HEK293T (cell line): ENCODE results near the gene MAEA.

Experiments used
- CTCF ChIA-PET: fragments of 350-600 bp; formaldehyde crosslinking; extraction: SDS; loops from one replicate; lab custom pipeline; 2021; ENCODE audit warnings: antibody characterized with exemption, inconsistent platforms; lab: Yijun Ruan, JAX
- POLR2A ChIA-PET: fragments of 350-600 bp; formaldehyde crosslinking; extraction: SDS; loops from one replicate; lab custom pipeline; 2020; ENCODE audit warnings: antibody characterized with exemption, inconsistent platforms; lab: Yijun Ruan, JAX
- DNase-seq: peaks from one replicate; pipeline ENCODE4 v3.0.0; 2012; ENCODE audit warnings: mixed read lengths; ENCODE audit errors: extremely low spot score
- BHLHE40 ChIP-seq: fragments of 450-650 bp; IDR thresholded peaks from 2 replicates; pipeline ENCODE4 v1.6.1; 2016; ENCODE audit warnings: mild to moderate bottlenecking, moderate library complexity, borderline replicate concordance
- NFRKB ChIP-seq: fragments of 450-650 bp; IDR thresholded peaks from 2 replicates; pipeline ENCODE4 v1.6.1; 2016; ENCODE audit warnings: mild to moderate bottlenecking, moderate library complexity
- ZNF384 ChIP-seq: fragments of 450-650 bp; IDR thresholded peaks from 2 replicates; pipeline ENCODE4 v1.6.1; 2016

The MAEA gene

DNA sequence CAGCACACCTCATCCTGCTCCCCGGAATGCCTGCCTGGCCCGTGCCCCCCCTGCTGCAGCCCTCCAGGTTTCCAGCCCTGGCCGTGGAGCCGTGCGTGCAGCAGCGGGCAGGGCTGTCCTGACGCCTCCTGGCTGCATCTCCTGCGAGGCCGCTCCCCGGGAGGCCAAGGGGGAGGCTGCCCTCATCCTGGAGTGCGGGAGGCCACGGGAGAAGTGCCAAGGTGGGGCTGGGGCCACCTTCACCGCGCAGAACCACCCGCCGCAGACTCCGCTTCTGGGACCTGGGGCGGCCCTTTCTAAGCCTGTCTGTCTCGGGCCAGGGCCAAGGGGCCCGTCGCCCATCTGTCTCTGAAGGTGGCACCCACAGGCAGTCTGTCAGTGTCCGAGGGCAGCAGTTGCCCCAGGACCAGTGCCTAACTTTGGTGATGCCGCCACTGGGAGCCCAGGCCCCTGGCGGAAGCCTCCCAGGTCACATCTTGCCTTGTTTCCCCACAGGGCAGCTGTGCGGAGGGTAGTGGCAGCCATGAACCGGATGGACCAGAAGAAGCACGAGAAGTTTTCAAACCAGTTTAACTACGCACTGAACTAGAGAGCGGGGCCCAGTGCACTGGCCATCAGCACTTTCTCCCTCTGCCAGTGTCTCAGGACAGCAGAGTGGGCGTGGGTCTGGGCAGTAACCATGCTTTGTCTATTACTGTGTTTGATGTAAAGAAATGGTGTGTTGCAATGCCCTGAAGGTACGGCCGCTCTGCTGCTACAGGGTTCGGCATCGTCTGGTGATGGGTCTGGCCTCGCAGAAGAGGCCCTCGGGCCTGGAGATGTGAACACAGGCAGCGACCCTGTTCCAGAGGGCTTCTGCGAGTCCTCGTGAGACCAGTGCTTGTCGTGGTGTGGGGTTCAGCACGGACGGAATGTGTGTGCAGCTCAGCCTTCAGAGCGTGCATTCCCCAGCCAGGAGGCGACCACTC is 96.0 kb downstream of the MAEA start:
- TF ChIP-seq NFRKB (no peak), ZNF384 (no peak), BHLHE40 (no peak)
- ChIA-PET CTCF (no interaction called here), POLR2A (no interaction called here)
- DNase-seq: no peak
